Chondrocyte (in vitro differentiated cells): ENCODE data around the gene MYOZ3. TPM values are rescaled to one million over a fixed set of nuclear protein-coding genes. Genes with fewer than 3 reads are reported as not detected.

ENCODE experiments used
- DNase-seq: peaks from one replicate; pipeline ENCODE4 v3.0.0; 2021; ENCODE audit warnings: mixed read lengths, low spot score
- H3K27ac Mint-ChIP-seq: one replicate; pipeline ENCODE4 v1.8.0; 2021; ENCODE audit warnings: mild to moderate bottlenecking, moderate library complexity, mixed read lengths; ENCODE audit not compliant: unreplicated experiment
- H3K27me3 Mint-ChIP-seq: 2 replicates; pipeline ENCODE4 v1.8.0; 2021; ENCODE audit warnings: low read depth, mixed read lengths
- H3K36me3 Mint-ChIP-seq: 2 replicates; pipeline ENCODE4 v1.8.0; 2021; ENCODE audit warnings: low read depth, mixed read lengths
- H3K4me1 Mint-ChIP-seq: 2 replicates; pipeline ENCODE4 v1.8.0; 2021; ENCODE audit warnings: low read depth, mild to moderate bottlenecking, mixed read lengths
- H3K4me3 Mint-ChIP-seq: one replicate; pipeline ENCODE4 v1.8.0; 2021; ENCODE audit warnings: mild to moderate bottlenecking, moderate library complexity, mixed read lengths; ENCODE audit not compliant: unreplicated experiment
- H3K9me3 Mint-ChIP-seq: 2 replicates; pipeline ENCODE4 v1.8.0; 2021; ENCODE audit warnings: low read depth, mixed read lengths
- CTCF ChIP-seq: fragments of 200-600 bp; sonication (generic); IDR thresholded peaks from 2 replicates; pipeline ENCODE4 v1.5.0; 2021; ENCODE audit warnings: antibody characterized with exemption, mild to moderate bottlenecking, moderate library complexity
- total RNA-seq: library from RNA; stranded (reverse); gene quantifications from 3 replicates; pipeline ENCODE4 v1.2.1, GENCODE V29; 2021

The MYOZ3 gene
- total RNA-seq, 1 donor from 2014 or later: 2.0 TPM

- peak overlapping the region; percentile 18 for H3K4me3 Mint-ChIP-seq
- H3K36me3 Mint-ChIP-seq: peaks cover 8% of the 10 kb centered on the region
- H3K9me3 Mint-ChIP-seq: no peaks in the 10 kb centered on the region
- H3K27me3 Mint-ChIP-seq: no peaks in the 10 kb centered on the region
- peak overlapping the region; percentile 49 for H3K27ac Mint-ChIP-seq
- peaks cover 88% of the 10 kb centered on the region for H3K4me1 Mint-ChIP-seq
- no peak for DNase-seq
- no peak for TF ChIP-seq CTCF
These were observed 33.1 kb upstream of the MYOZ3 start for GRCh38 chr5:150627731-150628545.

- no peak overlapping the region for H3K4me3 Mint-ChIP-seq
- no peak for TF ChIP-seq CTCF
- H3K27me3 Mint-ChIP-seq: no peaks in the 10 kb centered on the region
- no peak for DNase-seq
- peaks cover 5% of the 10 kb centered on the region for H3K36me3 Mint-ChIP-seq
- H3K4me1 Mint-ChIP-seq: peaks cover 85% of the 10 kb centered on the region
- peak overlapping the region; percentile 69 for H3K27ac Mint-ChIP-seq
- no peaks in the 10 kb centered on the region for H3K9me3 Mint-ChIP-seq
These were observed 32.0 kb upstream of the MYOZ3 start for GRCh38 chr5:150628936-150629485.

GRCh38 chr5:150630016-150630415 is 31.0 kb upstream of the MYOZ3 start:
- H3K36me3 Mint-ChIP-seq: peaks cover 6% of the 10 kb centered on the region
- DNase-seq: no peak
- H3K4me3 Mint-ChIP-seq: no peak overlapping the region
- no peak for TF ChIP-seq CTCF
- peaks cover 85% of the 10 kb centered on the region for H3K4me1 Mint-ChIP-seq
- H3K9me3 Mint-ChIP-seq: no peaks in the 10 kb centered on the region
- no peaks in the 10 kb centered on the region for H3K27me3 Mint-ChIP-seq
- H3K27ac Mint-ChIP-seq: no peak overlapping the region

- no peak for TF ChIP-seq CTCF
- H3K36me3 Mint-ChIP-seq: peaks cover 6% of the 10 kb centered on the region
- H3K4me3 Mint-ChIP-seq: no peak overlapping the region
- DNase-seq: no peak
- no peaks in the 10 kb centered on the region for H3K27me3 Mint-ChIP-seq
- peaks cover 89% of the 10 kb centered on the region for H3K4me1 Mint-ChIP-seq
- H3K27ac Mint-ChIP-seq: peak overlapping the region; percentile 77
- no peaks in the 10 kb centered on the region for H3K9me3 Mint-ChIP-seq
These were observed 30.4 kb upstream of the MYOZ3 start for GRCh38 chr5:150630461-150631325.

- peak overlapping the region; percentile 70 for H3K27ac Mint-ChIP-seq
- no peak overlapping the region for H3K4me3 Mint-ChIP-seq
- H3K36me3 Mint-ChIP-seq: peaks cover 6% of the 10 kb centered on the region
- no peak for TF ChIP-seq CTCF
- no peak for DNase-seq
- peaks cover 89% of the 10 kb centered on the region for H3K4me1 Mint-ChIP-seq
- H3K9me3 Mint-ChIP-seq: no peaks in the 10 kb centered on the region
- H3K27me3 Mint-ChIP-seq: no peaks in the 10 kb centered on the region
These were observed 29.7 kb upstream of the MYOZ3 start for GRCh38 chr5:150631326-150631701.
